PC-9 (cell line): ENCODE data around the gene BCAS3.

Source experiments
- CTCF ChIP-seq: fragments of 200-600 bp; sonication (generic); conservative IDR thresholded peaks from 2 replicates; pipeline ENCODE4 v1.6.1; 2017; ENCODE audit warnings: mixed run types, antibody characterized with exemption, mild to moderate bottlenecking, moderate library complexity
- EZH2 ChIP-seq: fragments of 200-600 bp; sonication (generic); IDR thresholded peaks from 2 replicates; pipeline ENCODE4 v1.8.0; 2017; ENCODE audit warnings: antibody characterized with exemption, low read depth

- TF ChIP-seq CTCF, result no peak
- no peak for TF ChIP-seq EZH2
These were observed 683.4 kb downstream of the BCAS3 start for GRCh38 chr17:61361084-61361483.
